Measurements from ENCODE around the gene STC2.

Gene STC2

DNA sequence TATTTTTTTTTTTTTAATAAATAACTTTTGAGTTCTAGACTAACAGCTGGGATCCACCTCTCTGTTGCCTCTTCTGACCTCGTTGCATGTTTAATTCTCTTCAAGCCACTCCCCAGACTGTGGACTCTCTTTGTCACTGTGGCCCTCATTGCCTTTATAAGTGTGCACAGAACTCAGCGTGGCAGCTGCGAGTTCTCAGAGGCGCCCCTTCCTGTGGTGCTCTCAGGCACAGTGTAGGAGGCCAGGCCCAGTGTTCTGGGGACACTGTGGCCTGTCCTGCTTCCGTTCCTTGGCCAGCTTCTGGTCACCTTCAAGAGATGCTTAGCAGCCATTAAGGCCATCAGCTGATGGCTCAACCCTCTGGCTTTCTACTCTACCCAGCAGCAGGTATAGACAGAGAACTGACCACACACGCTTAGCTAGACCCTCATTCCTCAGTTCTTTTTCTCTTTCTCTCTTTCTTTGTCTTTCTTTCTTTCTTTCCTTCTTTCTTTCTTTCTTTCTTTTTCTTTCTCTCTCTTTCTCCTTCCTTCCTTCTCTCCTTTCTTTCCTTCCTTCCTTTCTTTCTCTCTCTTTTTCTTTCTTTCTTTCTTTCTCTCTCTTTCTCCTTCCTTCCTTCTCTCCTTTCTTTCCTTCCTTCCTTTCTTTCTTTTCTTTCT is 27.7 kb downstream of the STC2 start:
- no peak for DNase-seq (ENCODE audit: low read depth)
- TF ChIP-seq, protein P1, sequence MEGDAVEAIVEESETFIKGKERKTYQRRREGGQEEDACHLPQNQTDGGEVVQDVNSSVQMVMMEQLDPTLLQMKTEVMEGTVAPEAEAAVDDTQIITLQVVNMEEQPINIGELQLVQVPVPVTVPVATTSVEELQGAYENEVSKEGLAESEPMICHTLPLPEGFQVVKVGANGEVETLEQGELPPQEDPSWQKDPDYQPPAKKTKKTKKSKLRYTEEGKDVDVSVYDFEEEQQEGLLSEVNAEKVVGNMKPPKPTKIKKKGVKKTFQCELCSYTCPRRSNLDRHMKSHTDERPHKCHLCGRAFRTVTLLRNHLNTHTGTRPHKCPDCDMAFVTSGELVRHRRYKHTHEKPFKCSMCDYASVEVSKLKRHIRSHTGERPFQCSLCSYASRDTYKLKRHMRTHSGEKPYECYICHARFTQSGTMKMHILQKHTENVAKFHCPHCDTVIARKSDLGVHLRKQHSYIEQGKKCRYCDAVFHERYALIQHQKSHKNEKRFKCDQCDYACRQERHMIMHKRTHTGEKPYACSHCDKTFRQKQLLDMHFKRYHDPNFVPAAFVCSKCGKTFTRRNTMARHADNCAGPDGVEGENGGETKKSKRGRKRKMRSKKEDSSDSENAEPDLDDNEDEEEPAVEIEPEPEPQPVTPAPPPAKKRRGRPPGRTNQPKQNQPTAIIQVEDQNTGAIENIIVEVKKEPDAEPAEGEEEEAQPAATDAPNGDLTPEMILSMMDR (conservative IDR thresholded peaks at IDR 0.05; ENCODE audit: control insufficient read depth, insufficient read depth, low read depth, low read length): no peak
- H3K4me3 ChIP-seq (ENCODE audit: control insufficient read depth, low read depth, low read length): no peak overlapping the region

DNA sequence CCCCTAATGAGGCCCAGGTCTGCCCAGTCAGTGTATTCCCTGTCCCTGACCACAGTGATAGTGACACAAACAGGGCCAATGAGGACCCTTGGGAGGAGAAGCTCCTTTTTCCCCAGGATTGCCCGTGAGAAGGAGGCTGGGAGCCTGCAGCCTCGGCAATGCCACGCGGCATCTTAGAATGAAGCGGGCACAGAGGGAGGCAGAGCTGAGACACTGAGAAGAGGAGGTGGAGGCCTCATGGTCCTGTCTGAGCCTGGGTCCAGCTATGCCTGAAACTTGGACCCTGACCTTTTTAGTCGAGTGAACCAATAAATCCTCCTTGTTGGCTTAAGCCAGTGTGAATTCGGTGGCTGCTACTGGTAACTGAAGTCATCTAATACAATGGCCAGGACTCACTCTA is 28.4 kb downstream of the STC2 start:
- TF ChIP-seq, protein P1 (conservative IDR thresholded peaks at IDR 0.05; ENCODE audit: control insufficient read depth, insufficient read depth, low read depth, low read length): no peak
- no peak overlapping the region for H3K4me3 ChIP-seq (ENCODE audit: control insufficient read depth, low read depth, low read length)
- no peak for DNase-seq (ENCODE audit: low read depth)

DNA sequence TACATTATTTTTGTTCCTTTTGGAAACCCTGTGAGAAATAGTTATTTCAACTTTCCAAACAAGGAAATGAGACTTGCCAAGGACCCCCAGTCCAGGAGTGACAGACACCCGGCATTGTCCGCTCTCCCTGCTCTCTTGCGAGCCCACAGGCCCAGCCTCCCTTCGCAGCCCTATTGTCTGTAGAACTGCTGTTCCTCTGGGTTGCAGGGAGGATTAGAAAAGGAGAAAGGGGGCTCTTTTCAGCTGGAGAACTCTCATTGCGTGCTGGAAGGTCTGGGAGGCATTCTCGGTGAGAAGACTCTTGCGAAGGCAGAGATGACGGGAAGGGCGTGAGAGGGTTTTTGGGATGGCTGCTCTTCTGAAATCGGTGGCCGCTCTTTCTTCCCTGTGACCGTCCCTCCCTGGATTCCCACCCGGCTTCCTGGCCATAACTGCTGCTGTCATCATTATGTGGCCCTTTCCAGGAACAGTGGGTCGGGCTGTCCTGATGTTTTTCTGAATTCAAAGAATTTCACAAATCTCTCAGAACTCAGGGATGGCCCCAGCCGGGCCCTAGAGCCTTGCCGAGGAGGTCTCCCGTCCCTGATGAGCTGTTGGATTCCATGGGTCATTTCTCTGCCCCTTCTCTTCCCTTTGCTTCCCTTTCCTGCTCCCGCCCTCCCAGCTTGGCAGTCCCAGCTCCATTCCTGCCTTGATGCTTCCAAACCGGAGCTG is 29.8 kb downstream of the STC2 start:
- DNase-seq (ENCODE audit: low read depth): no peak
- no peak overlapping the region for H3K4me3 ChIP-seq (ENCODE audit: control insufficient read depth, low read depth, low read length)
- TF ChIP-seq, protein P1 (conservative IDR thresholded peaks at IDR 0.05; ENCODE audit: control insufficient read depth, insufficient read depth, low read depth, low read length): no peak

DNA sequence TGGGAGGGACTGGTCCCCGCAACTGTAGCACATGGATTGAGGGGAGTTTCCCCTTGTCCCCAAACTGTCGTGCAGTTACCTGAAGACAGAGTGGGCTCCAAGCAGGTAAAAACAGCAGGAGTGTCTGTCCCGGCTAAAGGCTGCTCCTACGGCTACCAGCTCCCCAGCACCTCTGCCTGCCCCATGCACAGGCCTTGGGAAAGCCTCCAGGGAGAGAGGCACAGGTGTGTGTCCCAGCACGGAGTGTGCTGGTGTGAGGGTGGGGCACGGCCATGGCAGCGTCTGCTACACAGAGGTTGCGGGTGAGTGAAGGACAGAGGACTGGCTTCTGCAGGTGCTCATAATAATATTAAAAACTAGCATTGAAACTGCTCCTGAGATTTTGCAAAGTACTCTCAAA is 30.4 kb downstream of the STC2 start:
- no peak for DNase-seq (ENCODE audit: low read depth)
- TF ChIP-seq, protein P1 (conservative IDR thresholded peaks at IDR 0.05; ENCODE audit: control insufficient read depth, insufficient read depth, low read depth, low read length): no peak
- no peak overlapping the region for H3K4me3 ChIP-seq (ENCODE audit: control insufficient read depth, low read depth, low read length)

DNA sequence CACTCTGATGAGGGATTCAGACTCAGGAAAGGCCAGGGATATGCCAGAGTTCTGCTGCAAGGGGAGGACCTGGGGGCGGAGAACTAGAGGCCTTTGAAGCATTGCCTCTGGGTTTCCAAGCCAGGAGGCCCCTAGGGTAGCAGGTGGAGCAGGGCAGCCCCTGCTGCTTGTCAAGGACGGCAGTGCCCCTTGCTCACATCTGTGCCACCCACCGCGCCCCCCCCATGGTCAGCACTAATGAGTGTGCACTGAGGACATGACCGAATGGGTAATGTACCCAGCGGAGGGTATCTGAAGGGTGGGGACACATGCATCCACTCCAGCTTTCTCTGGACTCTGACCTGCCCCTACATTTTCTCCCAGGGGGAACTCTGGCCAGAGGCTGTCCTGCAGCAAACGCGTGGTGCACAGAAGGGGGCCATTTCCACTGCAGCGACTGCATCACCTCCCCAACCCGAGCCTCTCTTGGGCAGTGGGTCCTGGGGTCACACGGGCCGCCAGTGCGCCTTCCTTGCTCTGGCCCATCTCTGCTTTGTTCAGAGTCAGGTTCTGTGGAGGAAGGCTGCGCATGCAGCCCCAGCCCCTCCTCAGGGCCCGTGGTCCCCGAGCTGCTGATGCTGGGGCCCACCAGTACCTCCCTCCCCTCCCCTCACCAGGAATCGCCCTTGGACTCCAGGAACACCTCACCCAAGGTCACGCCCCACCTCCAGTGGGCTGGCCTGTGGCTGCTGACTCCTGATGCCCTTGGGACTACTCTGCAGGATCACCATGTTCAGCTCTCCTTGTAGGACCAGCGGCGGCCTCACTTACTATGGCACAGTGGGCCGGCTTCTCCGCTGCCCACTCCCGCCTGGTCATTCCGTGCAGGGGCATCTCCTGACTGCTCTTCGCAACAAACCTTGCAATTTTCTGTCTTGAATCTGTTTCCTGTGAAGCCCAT is 31.2 kb downstream of the STC2 start:
- DNase-seq (ENCODE audit: low read depth): no peak
- H3K4me3 ChIP-seq (ENCODE audit: control insufficient read depth, low read depth, low read length): no peak overlapping the region
- TF ChIP-seq, protein P1 (conservative IDR thresholded peaks at IDR 0.05; ENCODE audit: control insufficient read depth, insufficient read depth, low read depth, low read length): no peak

DNA sequence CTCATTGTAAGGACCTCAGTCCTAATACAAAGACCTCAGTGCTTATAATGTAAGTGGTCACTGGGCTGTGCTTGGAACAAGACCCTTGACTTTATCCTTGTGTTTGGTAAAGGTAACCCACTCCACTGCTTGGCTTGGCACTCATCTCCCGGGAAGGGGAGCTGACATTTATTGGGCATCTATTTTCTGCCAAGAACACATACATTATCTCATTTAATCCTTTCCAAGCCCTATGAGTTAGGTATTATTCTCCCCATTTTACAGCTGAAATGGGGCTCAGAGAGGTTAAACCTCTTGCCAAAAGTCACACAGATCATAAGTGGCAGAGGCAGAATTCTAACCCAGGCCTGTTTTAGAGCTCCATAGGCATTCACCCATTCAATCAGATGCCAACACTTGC is 32.4 kb downstream of the STC2 start:
- H3K4me3 ChIP-seq (ENCODE audit: control insufficient read depth, low read depth, low read length): no peak overlapping the region
- TF ChIP-seq, protein P1 (conservative IDR thresholded peaks at IDR 0.05; ENCODE audit: control insufficient read depth, insufficient read depth, low read depth, low read length): no peak
- DNase-seq (ENCODE audit: low read depth): no peak

Data from fibroblast of mammary gland (primary cell).